GM21423 (cell line): ENCODE results near the gene CDO1.

Experiments used
- ATAC-seq: cut with Tn5 transposase; IDR thresholded peaks from one replicate; pipeline ENCODE4 v1.9.1; 2021; ENCODE audit warnings: mild to moderate bottlenecking, moderate library complexity; ENCODE audit not compliant: unreplicated experiment

CDO1 gene

GRCh38 chr5:115795700-115796099 is 20.8 kb downstream of the CDO1 start:
- no peak for ATAC-seq

- no peak for ATAC-seq
These were observed 28.0 kb downstream of the CDO1 start for GRCh38 chr5:115788440-115788839.

- ATAC-seq: no peak
These were observed 29.0 kb downstream of the CDO1 start for GRCh38 chr5:115787426-115787825.

GRCh38 chr5:115785381-115786065 is 30.9 kb downstream of the CDO1 start:
- ATAC-seq: no peak

GRCh38 chr5:115778417-115778816 is 38.0 kb downstream of the CDO1 start:
- no peak for ATAC-seq

- ATAC-seq: no peak
These were observed 39.5 kb downstream of the CDO1 start for GRCh38 chr5:115776989-115777388.

GRCh38 chr5:115775999-115776398 is 40.5 kb downstream of the CDO1 start:
- no peak for ATAC-seq

GRCh38 chr5:115774684-115775083 is 41.8 kb downstream of the CDO1 start:
- ATAC-seq: no peak

- ATAC-seq: no peak
These were observed 43.6 kb downstream of the CDO1 start for GRCh38 chr5:115772731-115773475.

- no peak for ATAC-seq
These were observed 46.0 kb downstream of the CDO1 start for GRCh38 chr5:115770466-115770865.

GRCh38 chr5:115767424-115767823 is 49.0 kb downstream of the CDO1 start:
- ATAC-seq: no peak

GRCh38 chr5:115766608-115767007 is 49.9 kb downstream of the CDO1 start:
- ATAC-seq: no peak

GRCh38 chr5:115758356-115758755 is 58.1 kb downstream of the CDO1 start:
- no peak for ATAC-seq

GRCh38 chr5:115755675-115756074 is 60.8 kb downstream of the CDO1 start:
- no peak for ATAC-seq
